Subcutaneous adipose tissue (tissue), 4 donors: Measurements from ENCODE around the gene POLR2E. TPM values are rescaled to one million over a fixed set of nuclear protein-coding genes. Genes with fewer than 3 reads are reported as not detected.

Source experiments
- CTCF ChIP-seq: fragments of 450-650 bp; IDR thresholded peaks from one replicate; pipeline ENCODE4 v1.5.1; 2016; ENCODE audit warnings: low read depth, mild to moderate bottlenecking, control low read depth, antibody characterized with exemption, moderate library complexity
- total RNA-seq, 4 donors: library from RNA; depleted of rRNA; stranded (reverse); fragments of >200 nt; gene quantifications; one replicate each; pipeline ENCODE4 v1.1.0, GENCODE V29; 2016

POLR2E gene
- total RNA-seq, 4 donors from 2014 or later, result 81.8 to 302 (median 127) TPM

GRCh38 chr19:1112268-1113029 lies 17.3 kb upstream of the POLR2E start:
- TF ChIP-seq CTCF, result no peak

- no peak for TF ChIP-seq CTCF
These were observed 16.6 kb upstream of the POLR2E start for GRCh38 chr19:1111641-1112267.

GRCh38 chr19:1110809-1111640 lies 15.8 kb upstream of the POLR2E start:
- no peak for TF ChIP-seq CTCF

GRCh38 chr19:1109697-1110671 lies 14.8 kb upstream of the POLR2E start:
- no peak for TF ChIP-seq CTCF

- no peak for TF ChIP-seq CTCF
These were observed 13.9 kb upstream of the POLR2E start for GRCh38 chr19:1109032-1109551.

- no peak for TF ChIP-seq CTCF
These were observed 13.3 kb upstream of the POLR2E start for GRCh38 chr19:1108291-1109031.
